DND-41 (cell line): ENCODE data around the gene SHROOM1.

Experiments
- EZH2 ChIP-seq: IDR thresholded peaks from 3 replicates; pipeline ENCODE4 v1.6.1; 2012; ENCODE audit warnings: borderline replicate concordance, low read depth, mild to moderate bottlenecking, moderate library complexity, low read length, inconsistent platforms; ENCODE audit not compliant: severe bottlenecking
- TF ChIP-seq, protein P1 (sequence below): IDR thresholded peaks from 2 replicates; pipeline ENCODE4 v1.5.1; 2012; ENCODE audit warnings: borderline replicate concordance, low read length, moderate library complexity, mild to moderate bottlenecking; ENCODE audit not compliant: poor library complexity, severe bottlenecking; ENCODE audit errors: extremely low read depth

DNA sequence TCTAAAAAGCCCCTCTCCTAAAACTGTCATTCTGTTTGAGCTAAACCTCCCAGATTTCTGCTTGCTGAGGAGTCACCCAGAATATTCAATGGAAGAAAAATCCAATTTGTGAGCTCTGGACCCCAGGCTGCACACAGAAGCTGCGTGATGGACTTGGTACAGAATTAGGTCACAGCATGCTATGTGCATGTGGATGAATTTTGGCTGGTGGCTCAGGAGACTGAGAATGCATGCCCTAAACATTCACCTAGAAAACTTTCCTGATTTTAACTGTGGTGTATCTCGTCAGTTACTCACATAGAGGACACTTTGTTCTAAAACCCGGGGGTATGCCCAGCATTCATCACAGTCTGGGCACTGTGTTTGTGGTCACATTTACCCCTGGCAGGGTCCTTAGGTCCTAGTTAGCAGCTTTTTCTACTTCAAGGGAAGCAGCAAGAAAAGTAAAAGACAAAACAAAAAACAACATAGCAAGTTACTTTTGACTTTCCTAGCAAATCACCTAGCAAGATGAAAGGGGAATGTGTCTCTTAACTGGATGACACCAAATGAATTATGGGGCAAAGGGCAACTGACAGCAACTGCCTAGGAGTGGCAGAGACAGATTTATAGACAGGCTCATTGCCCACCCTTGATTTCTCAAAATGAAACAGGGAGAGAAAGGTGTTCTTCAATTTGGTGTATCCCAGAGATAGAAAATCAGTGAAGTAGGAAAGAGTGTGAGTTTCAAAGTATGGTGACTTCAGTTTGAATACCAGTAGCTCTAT is 8.3 kb upstream of the SHROOM1 start:
- TF ChIP-seq, protein P1, sequence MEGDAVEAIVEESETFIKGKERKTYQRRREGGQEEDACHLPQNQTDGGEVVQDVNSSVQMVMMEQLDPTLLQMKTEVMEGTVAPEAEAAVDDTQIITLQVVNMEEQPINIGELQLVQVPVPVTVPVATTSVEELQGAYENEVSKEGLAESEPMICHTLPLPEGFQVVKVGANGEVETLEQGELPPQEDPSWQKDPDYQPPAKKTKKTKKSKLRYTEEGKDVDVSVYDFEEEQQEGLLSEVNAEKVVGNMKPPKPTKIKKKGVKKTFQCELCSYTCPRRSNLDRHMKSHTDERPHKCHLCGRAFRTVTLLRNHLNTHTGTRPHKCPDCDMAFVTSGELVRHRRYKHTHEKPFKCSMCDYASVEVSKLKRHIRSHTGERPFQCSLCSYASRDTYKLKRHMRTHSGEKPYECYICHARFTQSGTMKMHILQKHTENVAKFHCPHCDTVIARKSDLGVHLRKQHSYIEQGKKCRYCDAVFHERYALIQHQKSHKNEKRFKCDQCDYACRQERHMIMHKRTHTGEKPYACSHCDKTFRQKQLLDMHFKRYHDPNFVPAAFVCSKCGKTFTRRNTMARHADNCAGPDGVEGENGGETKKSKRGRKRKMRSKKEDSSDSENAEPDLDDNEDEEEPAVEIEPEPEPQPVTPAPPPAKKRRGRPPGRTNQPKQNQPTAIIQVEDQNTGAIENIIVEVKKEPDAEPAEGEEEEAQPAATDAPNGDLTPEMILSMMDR, result no peak
- no peak for TF ChIP-seq EZH2
